HG03558 (cell line): ENCODE results near the gene MRPL52.
"Not testable (repeated sequence)": the region's sequence is repeated elsewhere in the genome, so short reads cannot be mapped to it uniquely, and the experiment has no call there.

Experiments
- ATAC-seq: cut with Tn5 transposase; IDR thresholded peaks from one replicate; pipeline ENCODE4 v1.9.1; 2021; ENCODE audit warnings: moderate number of reproducible peaks; ENCODE audit not compliant: unreplicated experiment; ENCODE audit errors: extremely low read depth

The MRPL52 gene

GRCh38 chr14:22850944-22851764, 21.5 kb downstream of the MRPL52 start:
- ATAC-seq: no peak

GRCh38 chr14:22852178-22852577, 22.5 kb downstream of the MRPL52 start:
- not testable (repeated sequence) for ATAC-seq

GRCh38 chr14:22852599-22852939, 22.9 kb downstream of the MRPL52 start:
- no peak for ATAC-seq

DNA sequence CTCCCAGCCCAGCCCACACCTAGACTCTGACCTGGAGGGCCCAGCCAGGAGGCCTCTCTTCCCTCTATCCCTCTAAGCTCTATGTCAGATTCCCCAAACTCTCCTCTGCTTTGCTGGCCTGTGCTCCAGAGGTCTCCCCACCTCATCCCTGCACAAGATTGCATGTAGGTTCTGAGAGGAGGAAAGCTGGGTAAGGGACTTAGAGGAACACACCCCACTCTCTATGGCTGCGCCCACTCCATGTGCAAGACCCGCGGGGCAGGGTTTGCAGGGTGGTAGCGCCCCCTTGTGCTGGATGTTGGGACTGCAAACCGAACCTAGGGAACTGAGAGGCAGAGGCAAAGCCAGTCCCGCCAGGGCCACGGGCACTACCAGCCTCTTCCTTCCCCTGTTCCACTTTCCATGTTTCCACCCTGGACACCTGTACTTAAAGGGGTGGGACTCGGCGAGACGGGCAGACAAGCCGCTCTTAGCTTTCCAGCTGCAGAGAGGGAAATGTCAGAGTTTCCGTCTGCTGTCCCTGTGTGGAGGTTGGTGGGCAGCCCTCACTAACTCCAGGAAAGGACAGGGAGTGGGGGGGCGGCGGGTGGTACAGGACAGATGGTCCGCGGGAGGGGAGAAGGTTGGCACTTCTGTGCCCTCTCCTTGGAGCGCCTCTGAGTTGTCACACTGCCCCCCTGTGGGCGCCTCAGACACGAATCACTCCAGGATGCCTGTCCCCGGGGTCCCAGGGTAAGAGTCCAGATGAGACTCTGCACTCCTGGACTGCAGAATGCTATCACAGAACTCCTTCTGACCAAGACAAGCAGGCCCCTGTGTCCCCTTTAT, 23.5 kb downstream of the MRPL52 start:
- ATAC-seq: no peak

- not testable (repeated sequence) for ATAC-seq
These were observed 24.6 kb downstream of the MRPL52 start for GRCh38 chr14:22854296-22854695.

GRCh38 chr14:22854963-22855724, 25.5 kb downstream of the MRPL52 start:
- no peak for ATAC-seq

GRCh38 chr14:22856428-22856827, 26.7 kb downstream of the MRPL52 start:
- ATAC-seq: no peak

GRCh38 chr14:22860377-22860776, 30.7 kb downstream of the MRPL52 start:
- not testable (repeated sequence) for ATAC-seq

GRCh38 chr14:22861651-22862050, 32.0 kb downstream of the MRPL52 start:
- no peak for ATAC-seq

- no peak for ATAC-seq
These were observed 35.3 kb downstream of the MRPL52 start for GRCh38 chr14:22864979-22865378.

DNA sequence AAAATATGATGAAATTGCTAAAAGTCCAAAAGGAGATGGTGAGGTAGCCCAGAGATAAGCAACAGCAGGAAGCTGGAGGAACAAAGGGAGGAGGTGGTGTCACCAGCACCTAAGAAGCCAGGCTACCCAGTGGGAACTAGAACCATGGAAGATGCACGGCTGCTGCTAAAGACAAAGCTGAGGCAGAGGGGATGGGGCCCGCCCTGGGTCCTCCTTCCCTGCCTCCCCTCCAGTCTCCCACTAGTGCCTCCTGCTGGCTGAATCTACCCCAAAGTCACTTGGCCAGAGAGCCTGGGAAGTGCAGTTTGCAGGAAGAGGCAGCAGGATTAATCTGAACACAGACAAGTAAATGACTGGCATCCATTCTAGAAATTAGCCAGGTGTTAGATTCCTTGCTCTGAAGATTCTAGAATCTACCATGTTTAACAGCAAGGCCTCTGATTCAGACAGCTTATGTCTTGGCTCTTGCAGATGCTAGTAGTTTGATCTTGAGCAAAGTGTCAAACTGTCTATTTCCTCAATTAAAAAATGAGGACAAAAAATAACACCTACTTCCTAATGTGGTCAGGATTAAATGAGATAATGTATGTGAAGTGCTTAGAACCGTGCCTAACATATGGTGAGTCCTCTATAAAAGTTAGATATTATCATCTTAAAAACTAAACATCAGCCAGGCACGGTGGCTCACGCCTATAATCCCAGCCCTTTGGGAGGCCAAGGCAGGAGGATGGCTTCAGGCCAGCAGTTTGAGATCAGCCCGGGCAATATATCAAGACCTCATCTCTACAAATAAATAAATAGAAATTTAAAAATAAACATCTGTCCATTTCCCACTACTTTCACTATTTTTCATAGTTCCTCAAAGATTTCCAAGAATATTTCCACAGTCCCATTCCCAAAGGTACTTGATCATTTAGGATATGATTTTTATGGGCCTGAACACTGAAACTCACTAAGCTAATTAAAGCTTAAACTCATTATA, 36.0 kb downstream of the MRPL52 start:
- no peak for ATAC-seq

GRCh38 chr14:22866874-22867273, 37.2 kb downstream of the MRPL52 start:
- no peak for ATAC-seq

DNA sequence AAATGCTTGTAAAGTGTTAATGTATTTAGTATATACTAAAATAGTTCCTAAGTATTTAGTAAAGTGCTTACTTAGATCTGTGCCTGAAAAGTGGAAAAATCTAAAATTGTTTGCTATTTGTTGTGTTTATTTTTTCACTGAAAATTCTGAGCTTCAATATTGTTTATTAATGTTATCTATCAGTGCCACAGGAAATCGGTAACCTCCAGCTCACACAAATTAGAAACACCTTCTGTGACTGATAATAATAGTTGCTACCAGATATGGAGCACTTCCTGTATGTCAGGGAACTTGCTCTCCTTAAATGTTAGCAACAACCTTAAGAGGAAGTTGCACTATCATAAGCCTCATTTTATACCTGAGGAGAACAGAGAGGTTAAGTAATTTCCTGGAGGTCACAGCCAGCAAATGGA, 41.1 kb downstream of the MRPL52 start:
- ATAC-seq: no peak

DNA sequence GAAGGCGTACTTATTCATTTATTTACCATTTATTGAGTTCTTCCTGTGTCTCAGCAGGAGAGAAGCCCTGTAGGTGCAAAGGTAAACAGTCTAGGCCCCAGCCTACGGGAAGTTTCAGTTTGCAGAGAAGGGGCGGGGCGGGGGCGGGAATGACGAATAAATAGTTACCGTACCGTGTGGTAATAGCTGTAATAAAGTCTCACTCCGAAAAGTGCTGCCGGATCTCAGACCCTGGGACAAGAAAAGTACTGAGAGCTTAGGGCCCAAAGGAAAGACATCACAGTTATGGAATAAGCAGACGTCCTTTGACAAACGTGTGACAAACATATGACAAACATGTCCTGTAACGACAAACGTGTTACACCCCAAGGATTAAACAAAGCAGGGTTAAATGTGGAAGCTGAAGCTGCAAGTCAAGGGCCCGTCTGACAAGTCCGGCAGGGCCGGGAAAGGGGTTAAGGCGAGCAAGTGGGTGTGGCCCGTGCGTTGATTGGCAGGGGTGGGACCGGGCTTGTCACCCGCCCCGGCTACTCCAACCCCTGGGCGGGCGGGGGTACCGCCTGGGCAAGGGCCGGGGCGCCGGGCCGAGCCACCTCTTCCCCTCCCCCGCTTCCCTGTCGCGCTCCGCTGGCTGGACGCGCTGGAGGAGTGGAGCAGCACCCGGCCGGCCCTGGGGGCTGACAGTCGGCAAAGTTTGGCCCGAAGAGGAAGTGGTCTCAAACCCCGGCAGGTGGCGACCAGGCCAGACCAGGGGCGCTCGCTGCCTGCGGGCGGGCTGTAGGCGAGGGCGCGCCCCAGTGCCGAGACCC, 41.7 kb downstream of the MRPL52 start, which contains the start of gene LRP10:
TSS of gene LRP10 (plus strand) at position 517 of the 809 bp plus-strand sequence. CDS start 564 bp downstream, outside the sequence.
- peak; percentile 43 for ATAC-seq

DNA sequence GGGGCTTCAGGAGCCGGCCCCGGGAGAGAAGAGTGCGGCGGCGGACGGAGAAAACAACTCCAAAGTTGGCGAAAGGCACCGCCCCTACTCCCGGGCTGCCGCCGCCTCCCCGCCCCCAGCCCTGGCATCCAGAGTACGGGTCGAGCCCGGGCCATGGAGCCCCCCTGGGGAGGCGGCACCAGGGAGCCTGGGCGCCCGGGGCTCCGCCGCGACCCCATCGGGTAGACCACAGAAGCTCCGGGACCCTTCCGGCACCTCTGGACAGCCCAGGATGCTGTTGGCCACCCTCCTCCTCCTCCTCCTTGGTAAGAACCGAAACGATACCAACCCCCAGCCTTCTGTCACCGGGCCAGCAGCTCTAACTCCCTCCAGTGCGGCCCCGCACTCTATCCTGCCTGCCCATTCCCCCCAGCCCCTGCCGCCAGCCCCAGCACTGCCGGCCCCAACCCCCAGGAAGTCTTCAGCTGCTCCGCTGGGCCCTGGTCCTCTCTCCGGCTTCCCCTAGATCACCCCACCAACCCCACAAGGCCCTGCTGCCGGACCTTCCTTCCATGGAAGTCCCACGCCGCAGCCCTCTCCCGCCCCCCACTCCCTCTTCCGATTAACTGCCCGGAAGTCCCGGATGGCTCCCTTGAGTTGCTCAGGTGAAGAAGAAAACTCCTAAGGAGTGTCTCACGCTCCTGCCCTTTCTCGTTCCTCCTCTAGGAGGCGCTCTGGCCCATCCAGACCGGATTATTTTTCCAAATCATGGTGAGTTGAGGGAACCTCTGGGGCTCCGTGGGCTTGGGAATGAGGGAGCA, 42.5 kb downstream of the MRPL52 start:
- no peak for ATAC-seq

- ATAC-seq: no peak
These were observed 43.3 kb downstream of the MRPL52 start for GRCh38 chr14:22872833-22873520.

GRCh38 chr14:22875003-22875747, 45.5 kb downstream of the MRPL52 start:
- no peak for ATAC-seq
